Endometrial microvascular endothelial cells (primary cell): Measurements from ENCODE around the gene GGN. TPM values are rescaled to one million over a fixed set of nuclear protein-coding genes. Genes with fewer than 3 reads are reported as not detected.
"Not testable (repeated sequence)": the region's sequence is repeated elsewhere in the genome, so short reads cannot be mapped to it uniquely, and the experiment has no call there.

ENCODE experiments used
- in situ Hi-C: cut with HindIII; loops from 2 replicates; pipeline ENCODE4 v1.10.0; 2017; ENCODE audit warnings: low sequenced_read_pairs, low pct_unique_long_range_greater_than_20kb; ENCODE audit errors: inconsistent ontology term
- total RNA-seq: library from RNA; depleted of rRNA; stranded (reverse); fragments of >200 nt; gene quantifications from one replicate; pipeline ENCODE4 v1.2.3, GENCODE V29; 2015; ENCODE audit errors: inconsistent ontology term

Gene GGN
- 1.1 TPM for total RNA-seq

- in situ Hi-C loops, result no loop called here
Observed at GRCh38 chr19:38387550-38388348, at the start of gene GGN. Gene GGN (minus strand): TSS chr19:38388034. CDS start chr19:38387261, 773 bp downstream.

- in situ Hi-C loops, result no loop called here
Observed at GRCh38 chr19:38437295-38437694, 49.5 kb upstream of the GGN start.

- in situ Hi-C loops, result no loop called here
Observed at GRCh38 chr19:38434549-38435051, 46.8 kb upstream of the GGN start.

GRCh38 chr19:38433268-38433733, 45.5 kb upstream of the GGN start, which contains the start of gene RYR1:
Gene RYR1 (plus strand): TSS chr19:38433691. CDS start chr19:38433830, 139 bp downstream.
- in situ Hi-C loops, result no loop called here

GRCh38 chr19:38430931-38431330, 43.1 kb upstream of the GGN start:
- in situ Hi-C loops, result no loop called here

GRCh38 chr19:38429811-38430156, 42.0 kb upstream of the GGN start:
- in situ Hi-C loops, result no loop called here

GRCh38 chr19:38429055-38429810, 41.4 kb upstream of the GGN start:
- in situ Hi-C loops, result no loop called here

- in situ Hi-C loops, result not testable (repeated sequence)
Observed at GRCh38 chr19:38427035-38427677, 39.3 kb upstream of the GGN start.

GRCh38 chr19:38425810-38426466, 38.1 kb upstream of the GGN start, which contains the start of gene RASGRP4:
Gene RASGRP4 (minus strand): TSS chr19:38426219. CDS start chr19:38426091, 128 bp downstream.
- in situ Hi-C loops, result no loop called here

- in situ Hi-C loops, result no loop called here
Observed at GRCh38 chr19:38425222-38425809, 37.5 kb upstream of the GGN start.

- in situ Hi-C loops, result no loop called here
Observed at GRCh38 chr19:38424272-38424671, 36.4 kb upstream of the GGN start.

GRCh38 chr19:38422438-38422837, 34.6 kb upstream of the GGN start:
- in situ Hi-C loops, result no loop called here

- in situ Hi-C loops, result no loop called here
Observed at GRCh38 chr19:38421856-38422255, 34.0 kb upstream of the GGN start.

- in situ Hi-C loops, result no loop called here
Observed at GRCh38 chr19:38420935-38421334, 33.1 kb upstream of the GGN start.

- in situ Hi-C loops, result no loop called here
Observed at GRCh38 chr19:38417544-38418506, 30.0 kb upstream of the GGN start.

GRCh38 chr19:38417146-38417543, 29.3 kb upstream of the GGN start:
- in situ Hi-C loops, result no loop called here

- in situ Hi-C loops, result no loop called here
Observed at GRCh38 chr19:38413416-38413815, 25.6 kb upstream of the GGN start.
